SH-SY5Y (cell line): ENCODE measurements around the gene PMVK.

Experiments used
- GATA2 ChIP-seq: IDR thresholded peaks from 2 replicates; pipeline ENCODE4 v1.6.1; 2011; ENCODE audit warnings: mild to moderate bottlenecking, low read depth, low read length
- GATA3 ChIP-seq: IDR thresholded peaks from 2 replicates; pipeline ENCODE4 v1.6.1; 2011; ENCODE audit warnings: low read depth, mild to moderate bottlenecking, low read length, moderate library complexity

GRCh38 chr1:154925335-154926170, 11.0 kb downstream of the PMVK start:
- TF ChIP-seq GATA2 (no peak), GATA3 (no peak)
